Astrocyte (in vitro differentiated cells and primary cell): ENCODE data around the gene TIMM22. TPM values are rescaled to one million over a fixed set of nuclear protein-coding genes. Genes with fewer than 3 reads are reported as not detected.

Experiments
- DNase-seq: peaks from one replicate; pipeline ENCODE4 v3.0.0-alpha.2; 2010; ENCODE audit warnings: low read depth
- FAIRE-seq: peaks from 2 replicates; lab custom pipeline; 2011; peaks lifted over from hg19 to GRCh38; lab: Jason Lieb, UNC
- H2AFZ ChIP-seq: 2 replicates; pipeline ENCODE4 v1.6.0; 2012; ENCODE audit warnings: low read depth, low read length, inconsistent platforms
- H3K27ac ChIP-seq: 2 replicates; pipeline ENCODE4 v1.5.1; 2011; ENCODE audit warnings: low read depth, low read length, inconsistent platforms
- H3K27me3 ChIP-seq: 2 replicates; pipeline ENCODE4 v1.6.0; 2011; ENCODE audit warnings: low read length, inconsistent platforms; ENCODE audit not compliant: insufficient read depth
- H3K36me3 ChIP-seq: 2 replicates; pipeline ENCODE4 v1.5.1; 2011; ENCODE audit warnings: low read length, inconsistent platforms; ENCODE audit not compliant: insufficient read depth
- H3K4me1 ChIP-seq: 2 replicates; pipeline ENCODE4 v1.5.1; 2011; ENCODE audit warnings: low read length, inconsistent platforms; ENCODE audit not compliant: insufficient read depth
- H3K4me2 ChIP-seq: 2 replicates; pipeline ENCODE4 v1.6.0; 2012; ENCODE audit warnings: low read length, inconsistent platforms
- H3K4me3 ChIP-seq: 2 replicates; pipeline ENCODE4 v1.5.1; 2011; ENCODE audit warnings: low read depth, mild to moderate bottlenecking, low read length, inconsistent platforms; ENCODE audit not compliant: insufficient read depth
- H3K79me2 ChIP-seq: 2 replicates; pipeline ENCODE4 v1.6.0; 2012; ENCODE audit warnings: mild to moderate bottlenecking, low read length, inconsistent platforms; ENCODE audit not compliant: insufficient read depth
- H3K9ac ChIP-seq: 2 replicates; pipeline ENCODE4 v1.6.0; 2012; ENCODE audit warnings: mild to moderate bottlenecking, low read length, inconsistent platforms
- H3K9me3 ChIP-seq: 2 replicates; pipeline ENCODE4 v1.5.1; 2012; ENCODE audit warnings: low read depth, mild to moderate bottlenecking, low read length, inconsistent platforms; ENCODE audit not compliant: insufficient read depth
- H4K20me1 ChIP-seq: 2 replicates; pipeline ENCODE4 v1.6.0; 2012; ENCODE audit warnings: low read length, inconsistent platforms; ENCODE audit not compliant: insufficient read depth
- H3K27ac Mint-ChIP-seq: one replicate; pipeline ENCODE4 v1.8.0; 2021; ENCODE audit warnings: mild to moderate bottlenecking, mixed read lengths; ENCODE audit not compliant: unreplicated experiment
- H3K27me3 Mint-ChIP-seq: one replicate; pipeline ENCODE4 v1.8.0; 2021; ENCODE audit warnings: low read depth, mixed read lengths; ENCODE audit not compliant: unreplicated experiment
- H3K36me3 Mint-ChIP-seq: one replicate; pipeline ENCODE4 v1.8.0; 2021; ENCODE audit warnings: low read depth, mixed read lengths; ENCODE audit not compliant: unreplicated experiment
- H3K4me1 Mint-ChIP-seq: one replicate; pipeline ENCODE4 v1.8.0; 2021; ENCODE audit warnings: low read depth, mixed read lengths; ENCODE audit not compliant: unreplicated experiment
- H3K4me3 Mint-ChIP-seq: one replicate; pipeline ENCODE4 v1.8.0; 2021; ENCODE audit warnings: mild to moderate bottlenecking, moderate library complexity, mixed read lengths; ENCODE audit not compliant: unreplicated experiment
- H3K9me3 Mint-ChIP-seq: one replicate; pipeline ENCODE4 v1.8.0; 2021; ENCODE audit warnings: mild to moderate bottlenecking, mixed read lengths; ENCODE audit not compliant: unreplicated experiment
- CTCF ChIP-seq: IDR thresholded peaks from 2 replicates; pipeline ENCODE4 v1.5.1; 2011; ENCODE audit warnings: low read depth, mild to moderate bottlenecking, inconsistent platforms, low read length, moderate library complexity; ENCODE audit not compliant: insufficient read depth
- EZH2 ChIP-seq: IDR thresholded peaks from 2 replicates; pipeline ENCODE4 v1.6.1; 2012; ENCODE audit warnings: mild to moderate bottlenecking, low read length, inconsistent platforms; ENCODE audit not compliant: insufficient read depth
- total RNA-seq: library from RNA; stranded (reverse); gene quantifications from 2 replicates; pipeline ENCODE4 v1.2.1, GENCODE V29; 2021

The TIMM22 gene
- total RNA-seq, 1 donor from 2014 or later = 20.0 TPM

- Mint-ChIP-seq H3K9me3 (no peaks in the 10 kb centered on the region), H3K4me1 (peaks cover 29% of the 10 kb centered on the region), H3K27me3 (no peaks in the 10 kb centered on the region), H3K4me3 (peak overlapping the region; percentile 97), H3K36me3 (peaks cover 2% of the 10 kb centered on the region), H3K27ac (no peak overlapping the region)
- peaks cover 22% of the 10 kb centered on the region for H3K4me1 ChIP-seq
- FAIRE-seq = no peak
- no peak overlapping the region for H3K27ac ChIP-seq
- H3K4me3 ChIP-seq = no peak overlapping the region
- no peaks in the 10 kb centered on the region for H3K36me3 ChIP-seq
- peaks cover 63% of the 10 kb centered on the region for H4K20me1 ChIP-seq
- H3K79me2 ChIP-seq = peaks cover 72% of the 10 kb centered on the region
- no peak for TF ChIP-seq EZH2
- TF ChIP-seq CTCF = no peak
- peak overlapping the region; percentile 93 for H3K4me2 ChIP-seq
- H3K9me3 ChIP-seq = no peaks in the 10 kb centered on the region
- no peak overlapping the region for H2AFZ ChIP-seq
- H3K27me3 ChIP-seq = no peaks in the 10 kb centered on the region
- H3K9ac ChIP-seq = no peak overlapping the region
- DNase-seq = no peak
These were observed 20.6 kb upstream of the TIMM22 start for GRCh38 chr17:976312-976711.

DNA sequence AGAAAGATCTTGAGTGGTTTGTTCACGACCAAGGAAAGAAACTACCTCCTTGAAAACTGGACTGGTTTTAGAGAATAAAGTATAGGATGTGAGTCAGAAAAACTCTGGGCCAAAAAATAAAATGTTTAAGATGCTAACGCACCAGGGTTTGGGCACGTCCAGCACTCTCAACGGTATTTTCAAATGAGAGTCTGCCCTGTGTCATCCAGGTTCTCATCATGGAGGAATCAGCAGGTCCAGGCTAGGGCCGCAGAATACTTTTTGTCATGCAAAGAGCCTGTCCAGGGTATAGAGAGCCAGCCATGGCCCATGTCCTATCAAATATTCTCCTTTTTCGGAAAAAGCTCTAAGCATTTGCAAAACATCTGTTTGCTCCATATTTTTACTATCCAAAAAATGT, 19.8 kb upstream of the TIMM22 start:
- H3K9me3 ChIP-seq = no peaks in the 10 kb centered on the region
- H3K27ac ChIP-seq = no peak overlapping the region
- no peak for TF ChIP-seq CTCF
- no peak for TF ChIP-seq EZH2
- H3K9me3 Mint-ChIP-seq = no peaks in the 10 kb centered on the region
- H3K9ac ChIP-seq = peak overlapping the region; percentile 84
- no peaks in the 10 kb centered on the region for H3K27me3 ChIP-seq
- H3K4me3 ChIP-seq = peak overlapping the region; percentile 73
- H3K27me3 Mint-ChIP-seq = no peaks in the 10 kb centered on the region
- peak overlapping the region; percentile 94 for H3K27ac Mint-ChIP-seq
- H3K36me3 Mint-ChIP-seq = peaks cover 2% of the 10 kb centered on the region
- peaks cover 22% of the 10 kb centered on the region for H3K4me1 ChIP-seq
- H3K36me3 ChIP-seq = no peaks in the 10 kb centered on the region
- H4K20me1 ChIP-seq = peaks cover 55% of the 10 kb centered on the region
- H3K4me1 Mint-ChIP-seq = peaks cover 29% of the 10 kb centered on the region
- H3K4me3 Mint-ChIP-seq = peak overlapping the region; percentile 97
- H3K4me2 ChIP-seq = peak overlapping the region; percentile 93
- H3K79me2 ChIP-seq = peaks cover 63% of the 10 kb centered on the region
- DNase-seq (no peak), FAIRE-seq (no peak)
- no peak overlapping the region for H2AFZ ChIP-seq
